HG02678 (cell line): ENCODE results near the gene TP53TG5.

Experiments used
- ATAC-seq: cut with Tn5 transposase; IDR thresholded peaks from one replicate; pipeline ENCODE4 v1.9.1; 2021; ENCODE audit warnings: mild to moderate bottlenecking, moderate library complexity; ENCODE audit not compliant: unreplicated experiment

Gene TP53TG5

GRCh38 chr20:45336530-45337366 is 41.4 kb downstream of the TP53TG5 start:
- no peak for ATAC-seq

- no peak for ATAC-seq
Observed at GRCh38 chr20:45330476-45330875, 47.6 kb downstream of the TP53TG5 start.

- ATAC-seq, result no peak
Observed at GRCh38 chr20:45329497-45330319, 48.4 kb downstream of the TP53TG5 start.

- ATAC-seq, result no peak
Observed at GRCh38 chr20:45328451-45328850, 49.7 kb downstream of the TP53TG5 start.

GRCh38 chr20:45325371-45325770 is 52.8 kb downstream of the TP53TG5 start:
- no peak for ATAC-seq

GRCh38 chr20:45323731-45324130 is 54.4 kb downstream of the TP53TG5 start:
- no peak for ATAC-seq

- no peak for ATAC-seq
Observed at GRCh38 chr20:45322952-45323383, 55.2 kb downstream of the TP53TG5 start.
